Measurements from ENCODE around the gene NF1. TPM values are rescaled to one million over a fixed set of nuclear protein-coding genes. Genes with fewer than 3 reads are reported as not detected.

The NF1 gene
- total and polyA plus RNA-seq, 2 of the 13 experiments (the other 11 are each of a cell fraction or from before 2014, with no cell fraction given) = 21.5 to 26.5 TPM

GRCh38 chr17:31094600-31095235 is at the start of gene NF1 (continued):
- TF ChIP-seq ZMYM4 (CRISPR knock-in tag; IDR thresholded peaks at IDR 0.05) = 0 out of 2 replicates have a peak, but pooled peaks have one; percentile 39
- TF ChIP-seq ARID4A (CRISPR knock-in tag; IDR thresholded peaks at IDR 0.05; ENCODE audit: borderline replicate concordance) = 0 out of 2 replicates have a peak, but pooled peaks have one; percentile 12
- TF ChIP-seq JUND (CRISPR knock-in tag; IDR thresholded peaks at IDR 0.05) = peak; percentile 82
- TF ChIP-seq ZNF563 (CRISPR knock-in tag; IDR thresholded peaks at IDR 0.05) = 0 out of 2 replicates have a peak, but pooled peaks have one; percentile 49
- peak; percentile 66; the same call in 1 of the 2 replicates for TF ChIP-seq MEIS2 (CRISPR knock-in tag; IDR thresholded peaks at IDR 0.05)
- peak; percentile 15; the same call in 1 of the 2 replicates for TF ChIP-seq ZNF740 (CRISPR knock-in tag; IDR thresholded peaks at IDR 0.05)
- peak; percentile 47 for TF ChIP-seq TBL1XR1 (IDR thresholded peaks at IDR 0.05; ENCODE audit: borderline replicate concordance, low read length, partially characterized antibody)
- TF ChIP-seq ZNF674 (CRISPR knock-in tag; IDR thresholded peaks at IDR 0.05; ENCODE audit: low read depth) = no peak
- TF ChIP-seq SALL1 (CRISPR knock-in tag; IDR thresholded peaks at IDR 0.05) = peak; percentile 50; the same call in 1 of the 2 replicates
- no peak for TF ChIP-seq SNRNP70 (IDR thresholded peaks at IDR 0.05; ENCODE audit: low read depth, low read length)
- no peak for TF ChIP-seq ATF6 (CRISPR knock-in tag; conservative IDR thresholded peaks at IDR 0.05)
- no peak for TF ChIP-seq KDM6A (CRISPR knock-in tag; IDR thresholded peaks at IDR 0.05; ENCODE audit: low read depth)
- TF ChIP-seq PBX2 (CRISPR knock-in tag; IDR thresholded peaks at IDR 0.05) = no peak
- TF ChIP-seq MATR3 (CRISPR knock-in tag; IDR thresholded peaks at IDR 0.05) = no peak
- peak; percentile 86 for TF ChIP-seq ATF3 (CRISPR knock-in tag; IDR thresholded peaks at IDR 0.05)
- TF ChIP-seq ZNF737 (CRISPR knock-in tag; IDR thresholded peaks at IDR 0.05; ENCODE audit: borderline replicate concordance) = no peak
- no peak for TF ChIP-seq HOXD1 (CRISPR knock-in tag; IDR thresholded peaks at IDR 0.05)
- no peak for TF ChIP-seq ZNF546 (CRISPR knock-in tag; conservative IDR thresholded peaks at IDR 0.05)
- no peak for TF ChIP-seq ZEB1 (IDR thresholded peaks at IDR 0.05; ENCODE audit: insufficient replicate concordance, low read depth)
- peak; percentile 90 for TF ChIP-seq YY1 (IDR thresholded peaks at IDR 0.05; ENCODE audit: insufficient read depth, insufficient replicate concordance, low read depth, low read length)
- no peak for TF ChIP-seq ZMAT3 (CRISPR knock-in tag; conservative IDR thresholded peaks at IDR 0.05)
- TF ChIP-seq RBFOX2 (IDR thresholded peaks at IDR 0.05; ENCODE audit: low read depth, low read length) = peak; percentile 84
- TF ChIP-seq ZNF441 (CRISPR knock-in tag; IDR thresholded peaks at IDR 0.05; ENCODE audit: borderline replicate concordance) = no peak
